Measurements from ENCODE around the gene PMIS2. TPM values are rescaled to one million over a fixed set of nuclear protein-coding genes. Genes with fewer than 3 reads are reported as not detected.

PMIS2 gene
- total RNA-seq, 5 donors from 2014 or later (not counting 1 experiment from before 2014, with no cell fraction given): not detected

- DNase-seq (no peak), ATAC-seq (replicated peaks in 1 of 4) (no peak)
- H3K36me3 ChIP-seq (ENCODE audit: control insufficient read depth in 2 of 2, extremely low read depth in 1 of 2, insufficient read depth in 1 of 2, low read length in 1 of 2): no peaks in the 10 kb centered on the region
- H3K36me3 Mint-ChIP-seq: peaks cover 15% of the 10 kb centered on the region
- H3K27me3 ChIP-seq (replicated peaks in 1 of 2; ENCODE audit: control insufficient read depth in 2 of 2, extremely low read depth in 1 of 2, insufficient read depth in 2 of 2, low read length in 1 of 2): peaks cover 0 to 23% of the 10 kb centered on the region in 2 experiments
- no peak overlapping the region for H3K27ac Mint-ChIP-seq
- H3K4me3 Mint-ChIP-seq: no peak overlapping the region
- H3K9me3 Mint-ChIP-seq: peaks cover 20 to 29% (median 25%) of the 10 kb centered on the region in 3 donors
- no peak overlapping the region for H3K27ac ChIP-seq (ENCODE audit: low read length)
- H3K4me3 ChIP-seq (ENCODE audit: control insufficient read depth in 1 of 2, extremely low read depth in 1 of 2, low read length in 1 of 2): no peak overlapping the region
- CTCF ChIA-PET: no interaction called here
- H3K9me3 ChIP-seq: no peaks in the 10 kb centered on the region
- no CpG with 5 or more reads among the region's 1 CpG for WGBS (ENCODE audit: insufficient coverage)
- no peaks in the 10 kb centered on the region for H3K4me1 Mint-ChIP-seq
- POLR2A ChIA-PET: no interaction called here
- H3K4me1 ChIP-seq (ENCODE audit: control insufficient read depth in 1 of 2, extremely low read depth in 1 of 2, insufficient read depth in 2 of 2, low read length in 2 of 2): no peaks in the 10 kb centered on the region
- H3K27me3 Mint-ChIP-seq: peaks cover 16 to 24% of the 10 kb centered on the region in 2 donors
Observed at GRCh38 chr19:35577918-35578317, 8.1 kb upstream of the PMIS2 start.

- H3K4me3 ChIP-seq (ENCODE audit: control insufficient read depth in 1 of 2, extremely low read depth in 1 of 2, low read length in 1 of 2): no peak overlapping the region
- Mint-ChIP-seq H3K27me3 (peaks cover 16 to 26% of the 10 kb centered on the region in 2 donors), H3K9me3 (peaks cover 20 to 29% (median 25%) of the 10 kb centered on the region in 3 donors), H3K4me1 (no peaks in the 10 kb centered on the region), H3K4me3 (no peak overlapping the region), H3K36me3 (peaks cover 15% of the 10 kb centered on the region), H3K27ac (no peak overlapping the region)
- DNase-seq: no peak
- no peak for ATAC-seq (replicated peaks in 1 of 4)
- ChIA-PET CTCF (interaction anchor here in 1 of 2 donors (0.9 kb wide), 1 partner anchor 437 kb away, joined by 3 read pairs; no protein-coding TSS in a partner anchor), POLR2A (no interaction called here)
- no peaks in the 10 kb centered on the region for H3K36me3 ChIP-seq (ENCODE audit: control insufficient read depth in 2 of 2, extremely low read depth in 1 of 2, insufficient read depth in 1 of 2, low read length in 1 of 2)
- H3K4me1 ChIP-seq (ENCODE audit: control insufficient read depth in 1 of 2, extremely low read depth in 1 of 2, insufficient read depth in 2 of 2, low read length in 2 of 2): no peaks in the 10 kb centered on the region
- no peak overlapping the region for H3K27ac ChIP-seq (ENCODE audit: low read length)
- H3K9me3 ChIP-seq: no peaks in the 10 kb centered on the region
- H3K27me3 ChIP-seq (replicated peaks in 1 of 2; ENCODE audit: control insufficient read depth in 2 of 2, extremely low read depth in 1 of 2, insufficient read depth in 2 of 2, low read length in 1 of 2): peaks cover 0 to 26% of the 10 kb centered on the region in 2 experiments
- WGBS (ENCODE audit: insufficient coverage): 86% methylated on average over 1 of the region's 7 CpGs
Observed at GRCh38 chr19:35578707-35579106, 7.3 kb upstream of the PMIS2 start.

- Mint-ChIP-seq H3K27me3 (peaks cover 19 to 29% of the 10 kb centered on the region in 2 donors), H3K27ac (no peak overlapping the region), H3K4me1 (no peaks in the 10 kb centered on the region), H3K9me3 (peaks cover 0 to 2% (median 1%) of the 10 kb centered on the region in 3 donors), H3K36me3 (no peaks in the 10 kb centered on the region), H3K4me3 (no peak overlapping the region)
- no peak overlapping the region for H3K27ac ChIP-seq (ENCODE audit: low read length)
- ChIA-PET POLR2A (no interaction called here), CTCF (interaction anchor here in 1 of 2 donors (0.7 kb wide), 1 partner anchor 744 kb away, joined by 3 read pairs; no protein-coding TSS in a partner anchor)
- no peaks in the 10 kb centered on the region for H3K4me1 ChIP-seq (ENCODE audit: control insufficient read depth in 1 of 2, extremely low read depth in 1 of 2, insufficient read depth in 2 of 2, low read length in 2 of 2)
- H3K27me3 ChIP-seq (replicated peaks in 1 of 2; ENCODE audit: control insufficient read depth in 2 of 2, extremely low read depth in 1 of 2, insufficient read depth in 2 of 2, low read length in 1 of 2): peaks cover 0 to 34% of the 10 kb centered on the region in 2 experiments
- no peak for DNase-seq
- no peaks in the 10 kb centered on the region for H3K36me3 ChIP-seq (ENCODE audit: control insufficient read depth in 2 of 2, extremely low read depth in 1 of 2, insufficient read depth in 1 of 2, low read length in 1 of 2)
- ATAC-seq (replicated peaks in 1 of 4): no peak
- no peak overlapping the region for H3K4me3 ChIP-seq (ENCODE audit: control insufficient read depth in 1 of 2, extremely low read depth in 1 of 2, low read length in 1 of 2)
- WGBS (ENCODE audit: insufficient coverage): no CpG with 5 or more reads among the region's 1 CpG
- no peaks in the 10 kb centered on the region for H3K9me3 ChIP-seq
Observed at GRCh38 chr19:35582760-35583159, 3.2 kb upstream of the PMIS2 start.

DNA sequence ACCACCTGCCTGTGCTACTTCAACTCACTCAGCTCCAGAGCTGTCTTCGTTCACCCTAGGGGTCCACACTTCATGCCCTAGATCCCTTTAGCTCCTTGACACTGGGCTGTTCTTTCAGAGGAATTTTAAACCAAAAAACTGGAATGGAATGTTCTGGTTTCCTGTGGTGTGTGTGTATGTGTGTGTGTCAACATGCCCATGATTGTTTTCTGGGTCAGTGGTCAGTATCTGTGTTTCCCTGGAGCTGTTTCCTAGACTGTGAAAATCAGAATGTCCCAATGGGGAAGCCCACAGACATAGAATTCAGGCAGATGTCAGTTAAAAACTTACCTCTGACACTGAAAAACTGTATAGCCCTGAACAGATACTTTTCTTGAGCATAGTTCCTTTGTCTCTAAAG lies 1.3 kb downstream of the PMIS2 start:
- POLR2A ChIA-PET: no interaction called here
- Mint-ChIP-seq H3K36me3 (no peaks in the 10 kb centered on the region), H3K27me3 (peaks cover 12 to 23% of the 10 kb centered on the region in 2 donors), H3K27ac (no peak overlapping the region), H3K4me3 (no peak overlapping the region), H3K9me3 (no peaks in the 10 kb centered on the region), H3K4me1 (peaks cover 0 to under 1% (median 0%) of the 10 kb centered on the region in 3 donors)
- Histone ChIP-seq H3K27ac (ENCODE audit: low read length) (no peak overlapping the region), H3K9me3 (no peaks in the 10 kb centered on the region), H3K27me3 (replicated peaks in 1 of 2; ENCODE audit: control insufficient read depth in 2 of 2, extremely low read depth in 1 of 2, insufficient read depth in 2 of 2, low read length in 1 of 2) (peaks cover 0 to 28% of the 10 kb centered on the region in 2 experiments), H3K4me3 (ENCODE audit: control insufficient read depth in 1 of 2, extremely low read depth in 1 of 2, low read length in 1 of 2) (no peak overlapping the region), H3K4me1 (ENCODE audit: control insufficient read depth in 1 of 2, extremely low read depth in 1 of 2, insufficient read depth in 2 of 2, low read length in 2 of 2) (no peaks in the 10 kb centered on the region), H3K36me3 (ENCODE audit: control insufficient read depth in 2 of 2, extremely low read depth in 1 of 2, insufficient read depth in 1 of 2, low read length in 1 of 2) (no peaks in the 10 kb centered on the region)
- CTCF ChIA-PET: interaction anchor here in 1 of 2 donors (0.7 kb wide), 1 partner anchor 88 kb away, joined by 3 read pairs; no protein-coding TSS in a partner anchor
- WGBS (ENCODE audit: insufficient coverage): no CpG with 5 or more reads among the region's 1 CpG
- no peak for DNase-seq
- ATAC-seq (replicated peaks in 1 of 4): no peak

- POLR2A ChIA-PET: interaction anchor here in 1 of 2 donors (0.6 kb wide), 2 partner anchors 20 to 267 kb away, joined by 3 to 4 read pairs; no protein-coding TSS in a partner anchor
- no peak for DNase-seq
- no peak for ATAC-seq (replicated peaks in 1 of 4)
Observed at GRCh38 chr19:35590875-35591274, 4.9 kb downstream of the PMIS2 start.

DNA sequence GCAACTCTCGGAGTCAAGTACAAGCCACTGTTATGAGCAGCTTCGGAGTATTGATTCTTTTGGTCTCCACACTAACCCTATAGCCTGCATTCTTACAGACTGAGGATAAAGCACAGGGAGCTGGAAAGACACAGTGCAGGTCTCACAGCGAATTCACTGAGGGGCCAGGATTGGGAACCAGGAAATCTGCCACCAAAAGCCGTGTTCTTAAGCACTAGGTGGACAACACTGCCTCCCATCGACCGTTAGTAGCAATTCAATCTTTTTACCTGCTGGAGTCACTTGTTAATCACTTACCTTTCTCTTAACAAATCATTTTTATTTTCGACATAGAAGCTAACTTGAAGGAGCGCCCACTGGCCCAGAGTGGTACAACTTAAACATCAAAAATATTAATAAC lies 6.3 kb downstream of the PMIS2 start:
- peaks cover 0 to 16% of the 10 kb centered on the region in 2 experiments for H3K27me3 ChIP-seq (replicated peaks in 1 of 2; ENCODE audit: control insufficient read depth in 2 of 2, extremely low read depth in 1 of 2, insufficient read depth in 2 of 2, low read length in 1 of 2)
- peaks cover 0 to 2% (median 0%) of the 10 kb centered on the region in 3 donors for H3K4me1 Mint-ChIP-seq
- H3K9me3 Mint-ChIP-seq: no peaks in the 10 kb centered on the region
- no peaks in the 10 kb centered on the region for H3K9me3 ChIP-seq
- no peak for ATAC-seq (replicated peaks in 1 of 4)
- H3K4me3 Mint-ChIP-seq: no peak overlapping the region
- H3K4me1 ChIP-seq (ENCODE audit: control insufficient read depth in 1 of 2, extremely low read depth in 1 of 2, insufficient read depth in 2 of 2, low read length in 2 of 2): no peaks in the 10 kb centered on the region
- no peak overlapping the region for H3K27ac Mint-ChIP-seq
- H3K27me3 Mint-ChIP-seq: peaks cover 0 to 6% of the 10 kb centered on the region in 2 donors
- no peak overlapping the region for H3K27ac ChIP-seq (ENCODE audit: low read length)
- H3K36me3 Mint-ChIP-seq: no peaks in the 10 kb centered on the region
- ChIA-PET CTCF (interaction anchor here (0.7 to 1.5 kb wide), 4 partner anchors 22 to 468 kb away, joined by 3 to 8 read pairs (median 5); no protein-coding TSS in a partner anchor), POLR2A (no interaction called here)
- H3K36me3 ChIP-seq (ENCODE audit: control insufficient read depth in 2 of 2, extremely low read depth in 1 of 2, insufficient read depth in 1 of 2, low read length in 1 of 2): no peaks in the 10 kb centered on the region
- 20% methylated on average over 6 of the region's 8 CpGs for WGBS (ENCODE audit: insufficient coverage)
- peak in 5 of 35 experiments; percentile 11 to 70 (median 18) for DNase-seq
- H3K4me3 ChIP-seq (ENCODE audit: control insufficient read depth in 1 of 2, extremely low read depth in 1 of 2, low read length in 1 of 2): no peak overlapping the region

More at GRCh38 chr19:35590875-35591274, 4.9 kb downstream of the PMIS2 start:
- Mint-ChIP-seq H3K36me3 (no peaks in the 10 kb centered on the region), H3K27ac (no peak overlapping the region), H3K4me3 (no peak overlapping the region), H3K27me3 (peaks cover 4 to 11% of the 10 kb centered on the region in 2 donors), H3K9me3 (no peaks in the 10 kb centered on the region), H3K4me1 (peaks cover 0 to 2% (median 0%) of the 10 kb centered on the region in 3 donors)
- CTCF ChIA-PET: interaction anchor here in 1 of 2 donors (0.7 kb wide), 1 partner anchor 1070 kb away, joined by 3 read pairs; no protein-coding TSS in a partner anchor
- H3K9me3 ChIP-seq: no peaks in the 10 kb centered on the region
- peaks cover 0 to 25% of the 10 kb centered on the region in 2 experiments for H3K27me3 ChIP-seq (replicated peaks in 1 of 2; ENCODE audit: control insufficient read depth in 2 of 2, extremely low read depth in 1 of 2, insufficient read depth in 2 of 2, low read length in 1 of 2)
- H3K4me3 ChIP-seq (ENCODE audit: control insufficient read depth in 1 of 2, extremely low read depth in 1 of 2, low read length in 1 of 2): no peak overlapping the region
- no peak overlapping the region for H3K27ac ChIP-seq (ENCODE audit: low read length)
- no peaks in the 10 kb centered on the region for H3K4me1 ChIP-seq (ENCODE audit: control insufficient read depth in 1 of 2, extremely low read depth in 1 of 2, insufficient read depth in 2 of 2, low read length in 2 of 2)
- 80% methylated on average over 1 of the region's 3 CpGs for WGBS (ENCODE audit: insufficient coverage)
- no peaks in the 10 kb centered on the region for H3K36me3 ChIP-seq (ENCODE audit: control insufficient read depth in 2 of 2, extremely low read depth in 1 of 2, insufficient read depth in 1 of 2, low read length in 1 of 2)

Data from T-cell (primary cell).